Epidermal melanocyte (primary cell): ENCODE data around the gene MUC2.

Experiments used
- DNase-seq: peaks from one replicate; pipeline ENCODE4 v3.0.0; 2011; ENCODE audit warnings: low spot score; ENCODE audit not compliant: insufficient read length

Gene MUC2

GRCh38 chr11:1050581-1051355 lies 23.9 kb upstream of the MUC2 start:
- peak; percentile 78 for DNase-seq

GRCh38 chr11:1051356-1052132 lies 23.1 kb upstream of the MUC2 start:
- DNase-seq = no peak

DNA sequence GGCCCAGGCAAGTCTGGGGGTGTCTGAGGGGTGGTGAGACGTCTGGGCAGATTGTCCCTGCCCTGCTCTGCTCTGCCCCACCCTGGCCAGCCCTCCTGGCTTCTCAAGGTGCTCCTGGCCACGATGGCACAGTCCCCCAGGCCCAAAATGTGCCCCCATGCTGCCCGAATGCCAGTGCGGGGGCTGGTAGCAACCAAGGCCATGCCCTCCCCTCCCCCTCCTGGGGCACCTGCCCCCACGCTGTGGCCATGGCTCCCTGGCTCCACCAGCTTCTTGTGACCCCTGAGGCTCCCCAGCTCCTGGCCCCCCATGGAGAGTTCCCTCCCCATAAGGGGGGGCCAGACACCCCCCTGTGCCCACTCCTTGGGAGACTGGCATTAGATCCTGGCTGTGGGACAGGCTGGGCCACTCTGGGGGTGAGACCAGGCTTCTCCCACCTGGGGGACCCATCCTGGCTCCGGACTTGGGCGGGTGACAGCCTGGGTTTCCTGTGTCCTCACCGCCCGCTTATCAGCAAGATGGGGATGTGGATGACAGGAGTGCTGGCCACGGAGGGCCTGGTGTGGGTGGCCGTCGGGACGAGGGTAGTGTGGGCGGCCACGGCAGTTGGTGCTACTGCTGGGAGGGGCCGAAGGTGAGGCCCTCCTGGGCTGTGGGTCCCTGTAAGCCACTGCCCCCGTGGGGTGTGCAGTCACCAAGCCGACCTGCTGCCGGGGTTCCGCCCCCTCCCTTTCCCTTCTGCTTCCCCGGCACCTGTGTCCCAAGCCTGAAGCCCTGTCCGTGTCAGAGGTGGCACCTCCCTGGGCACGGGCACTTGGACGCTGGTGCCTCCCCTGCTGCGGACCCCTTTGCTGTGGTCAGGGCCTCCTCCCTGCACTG lies 22.3 kb upstream of the MUC2 start:
- DNase-seq = no peak

GRCh38 chr11:1053121-1053901 lies 21.4 kb upstream of the MUC2 start:
- no peak for DNase-seq

DNA sequence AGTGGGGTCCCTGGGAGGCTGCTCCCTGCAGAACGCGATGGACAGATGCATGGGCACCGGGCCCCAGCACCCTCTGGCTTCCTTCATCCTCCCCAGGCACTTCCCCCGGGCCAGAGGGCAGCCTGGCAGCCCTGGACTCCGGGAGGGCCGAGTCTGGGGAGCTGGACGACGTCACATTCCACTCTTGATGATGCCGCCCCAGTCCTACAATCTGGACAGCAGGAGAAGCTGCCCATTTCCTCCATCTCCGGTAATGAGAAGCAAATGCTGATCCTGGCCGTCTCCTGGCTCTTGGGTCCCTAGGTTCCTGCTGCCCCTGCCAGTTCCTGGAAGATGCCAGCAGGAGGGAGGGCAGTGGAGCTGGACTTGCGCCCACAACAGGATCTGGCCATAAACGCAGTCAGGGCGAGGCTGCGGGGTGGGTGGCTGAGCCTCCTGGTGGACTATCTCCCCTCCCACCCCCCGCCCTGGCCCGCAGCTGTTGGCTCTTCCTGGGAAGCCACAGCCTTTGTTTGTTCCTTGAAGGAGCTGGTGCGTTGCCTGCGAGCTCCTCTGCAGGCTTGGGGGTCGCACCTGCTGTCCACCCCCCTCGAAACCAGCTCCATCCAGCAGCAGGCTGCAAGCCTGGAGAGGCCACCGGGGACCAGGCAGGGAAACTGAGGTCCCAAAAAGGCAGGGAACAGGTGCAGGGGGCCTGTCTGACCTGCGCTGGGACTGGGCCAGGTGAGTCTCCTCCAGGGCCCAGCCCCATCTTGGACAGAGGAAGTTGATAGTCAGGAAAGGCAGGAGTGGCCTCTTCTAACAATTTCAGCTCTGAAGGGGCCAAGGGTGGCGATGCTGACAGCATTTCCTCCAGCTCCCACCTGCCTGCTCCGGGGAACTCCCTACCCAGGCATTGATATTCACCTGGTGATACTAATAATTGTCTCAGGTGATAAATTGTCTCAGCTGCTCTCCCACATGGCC lies 20.2 kb upstream of the MUC2 start:
- no peak for DNase-seq

- no peak for DNase-seq
These were observed 19.5 kb upstream of the MUC2 start for GRCh38 chr11:1055109-1055703.

DNA sequence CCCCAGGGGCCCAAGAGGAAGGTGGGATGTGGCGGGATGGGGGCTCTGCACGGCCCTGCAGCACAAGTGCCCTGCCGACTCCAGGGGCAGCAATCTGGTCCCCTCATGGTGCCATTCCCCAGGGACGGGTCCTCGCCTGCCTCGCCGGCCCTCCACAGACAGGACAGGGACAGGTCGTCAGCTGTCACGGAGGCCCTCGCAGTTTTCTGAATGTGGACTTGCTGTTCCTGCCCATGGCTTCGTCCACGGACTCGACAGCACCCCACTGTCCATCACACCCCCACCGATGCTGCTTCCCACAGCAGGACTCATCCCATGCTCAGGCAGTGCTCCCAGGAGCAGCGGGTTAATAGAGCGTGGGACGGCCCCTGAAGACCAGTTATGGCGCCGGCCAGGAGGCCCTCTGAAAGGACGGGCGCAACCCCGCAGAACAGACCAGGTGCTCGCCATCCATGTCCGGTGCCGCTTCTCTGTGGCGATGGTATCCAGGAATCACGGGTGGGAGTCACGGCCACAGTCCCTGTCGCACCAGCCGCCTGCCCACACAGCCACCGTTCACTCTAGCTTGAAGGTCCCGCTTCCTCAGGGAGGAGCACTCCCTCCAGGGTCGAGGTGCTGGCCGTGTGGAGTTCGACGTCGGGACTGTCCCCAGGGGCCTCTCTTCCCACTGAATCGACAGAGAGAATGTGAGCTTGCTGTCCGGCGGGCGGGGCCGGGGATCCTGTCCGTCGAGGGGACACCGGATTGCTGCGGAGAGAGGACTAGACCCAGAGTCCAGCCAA lies 18.5 kb upstream of the MUC2 start:
- no peak for DNase-seq

DNA sequence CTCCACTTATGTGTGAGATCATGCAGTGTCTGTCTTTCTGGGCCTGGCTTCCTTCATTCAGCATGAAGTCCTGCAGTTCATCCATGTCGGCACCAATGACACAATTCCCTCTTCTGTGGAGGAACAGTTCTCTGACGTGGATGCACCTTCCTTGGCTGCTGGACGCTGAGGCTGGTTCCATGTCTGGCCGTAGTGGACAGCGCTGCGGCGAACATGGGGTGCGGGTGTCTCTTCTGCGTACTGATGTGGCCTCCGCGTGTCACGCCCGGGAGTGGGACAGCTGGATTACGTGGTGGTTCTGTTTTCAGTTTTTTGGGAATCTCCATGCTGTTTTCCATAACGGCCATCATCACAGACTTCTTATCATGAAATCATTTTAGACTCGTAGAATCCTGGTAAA lies 16.9 kb upstream of the MUC2 start:
- DNase-seq = no peak

DNA sequence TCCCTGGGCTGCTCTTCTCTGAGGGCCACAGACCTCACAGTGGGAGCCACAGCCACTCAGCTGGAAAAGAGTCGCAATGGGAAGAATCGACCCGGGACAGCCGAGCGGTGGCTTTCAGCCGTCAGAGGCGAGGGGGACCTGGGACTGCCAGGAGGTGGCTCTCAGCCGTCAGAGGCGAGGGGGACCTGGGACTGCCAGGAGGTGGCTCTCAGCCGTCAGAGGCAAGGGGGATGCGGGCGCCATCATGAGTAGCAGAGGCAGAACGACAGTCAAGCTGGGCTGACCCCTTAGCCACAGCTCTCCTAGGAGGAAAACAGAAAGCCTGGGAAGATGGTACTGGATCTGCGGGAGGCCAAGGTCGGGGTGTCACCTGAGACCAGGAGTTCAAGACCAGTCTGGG lies 14.9 kb upstream of the MUC2 start:
- DNase-seq = no peak

GRCh38 chr11:1060410-1060809 lies 14.3 kb upstream of the MUC2 start:
- DNase-seq = no peak

DNA sequence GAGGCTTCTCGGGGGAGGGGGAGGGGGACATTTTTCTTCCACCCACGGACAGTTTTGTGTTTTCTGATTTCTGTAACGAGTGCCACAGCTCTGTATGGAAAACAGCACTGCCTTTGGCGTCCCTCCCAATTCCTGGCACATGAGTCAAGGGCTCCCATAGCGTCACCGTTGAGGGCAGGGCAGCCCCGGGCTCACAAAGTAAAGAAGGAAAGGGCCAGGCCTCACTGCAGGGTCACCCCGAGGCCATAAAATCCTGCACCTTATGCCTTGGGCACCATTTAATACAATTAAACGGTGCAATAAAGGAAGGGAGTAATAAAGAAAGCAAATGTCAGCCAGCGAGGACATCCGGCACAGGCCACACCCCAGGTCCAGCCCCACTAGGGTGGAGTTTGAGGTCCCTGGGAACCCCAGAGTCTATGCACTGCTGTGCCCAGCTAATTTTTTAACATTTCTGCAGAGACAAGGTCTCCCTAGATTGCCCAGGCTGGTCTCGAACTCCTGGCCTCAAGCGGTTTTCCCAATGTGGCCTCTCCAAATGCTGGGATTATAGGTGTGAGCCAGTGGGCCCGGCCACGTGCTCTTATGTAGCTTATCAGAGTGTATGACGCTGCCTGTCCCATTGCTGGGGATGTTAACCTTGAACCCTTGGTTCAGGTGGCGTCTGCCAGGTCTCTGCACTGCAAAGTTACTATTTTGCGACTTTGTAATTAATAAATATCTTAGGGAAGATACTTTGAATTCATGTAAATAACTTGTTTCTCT lies 13.6 kb upstream of the MUC2 start:
- no peak for DNase-seq

DNA sequence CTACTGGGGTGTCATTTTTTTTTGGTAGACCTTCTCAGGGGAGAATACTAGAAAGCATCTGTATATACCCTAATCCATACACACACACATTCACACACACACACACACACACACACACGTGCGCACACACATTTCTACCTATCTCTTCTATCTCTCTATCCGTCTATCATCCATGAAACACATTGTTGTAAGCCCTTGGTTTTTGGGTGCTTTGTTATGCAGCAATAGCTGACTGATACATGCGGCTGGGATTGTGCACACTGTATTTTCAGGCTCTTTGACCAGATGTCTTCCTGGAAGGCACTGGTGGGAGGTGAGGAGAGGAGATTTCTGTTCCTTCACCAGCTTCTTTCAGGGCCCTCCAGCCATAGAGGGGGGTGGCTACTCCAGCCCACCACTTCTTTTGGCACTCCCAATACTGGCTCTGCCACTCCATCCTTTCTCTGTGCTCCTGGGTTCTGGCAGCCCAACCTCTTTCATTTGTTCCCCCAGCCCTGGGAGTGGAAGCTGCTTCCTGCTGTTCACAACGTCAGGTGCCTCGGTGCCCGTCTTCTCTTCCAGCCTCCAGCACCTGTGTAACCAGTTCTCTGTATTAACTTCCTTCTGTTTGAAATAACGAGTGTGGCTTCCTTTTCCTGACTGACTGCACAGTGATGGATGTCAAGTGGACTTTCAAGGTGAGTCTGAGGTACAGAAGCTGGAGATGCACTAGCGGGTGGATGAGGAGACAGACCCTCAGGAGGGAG lies 12.4 kb upstream of the MUC2 start:
- no peak for DNase-seq

GRCh38 chr11:1064167-1064566 lies 10.5 kb upstream of the MUC2 start:
- no peak for DNase-seq

DNA sequence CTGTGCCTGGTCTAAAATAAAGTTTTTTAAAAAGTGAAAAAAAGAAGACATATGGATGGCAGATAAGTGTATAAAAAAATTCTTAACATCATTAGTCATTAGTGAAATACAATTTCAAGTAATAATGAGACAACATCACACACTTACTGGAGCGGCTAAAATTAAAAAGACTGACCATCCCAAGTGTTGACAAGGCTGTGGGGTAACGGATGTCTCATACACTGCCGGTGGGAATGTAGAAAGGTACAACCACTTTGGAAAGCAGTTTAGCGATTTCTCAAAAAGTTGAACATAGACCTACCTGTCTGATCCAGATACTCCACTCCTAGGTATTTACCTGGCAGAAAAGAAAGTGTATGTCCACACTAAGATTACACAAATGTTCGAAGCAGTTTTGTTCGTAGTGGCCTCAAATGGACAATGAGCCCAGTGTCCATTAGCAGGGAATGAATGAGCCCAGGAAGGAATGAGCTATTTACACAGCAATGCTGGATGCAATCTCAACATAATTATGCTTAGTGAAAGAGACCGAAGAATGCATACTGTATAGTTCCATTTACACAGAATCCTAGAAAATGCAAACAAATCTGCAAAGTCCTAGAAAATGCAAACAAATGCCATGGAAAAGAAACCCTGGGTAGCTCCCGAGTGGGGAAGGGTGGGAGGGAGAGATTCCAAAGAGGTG lies 6.7 kb upstream of the MUC2 start:
- no peak for DNase-seq

DNA sequence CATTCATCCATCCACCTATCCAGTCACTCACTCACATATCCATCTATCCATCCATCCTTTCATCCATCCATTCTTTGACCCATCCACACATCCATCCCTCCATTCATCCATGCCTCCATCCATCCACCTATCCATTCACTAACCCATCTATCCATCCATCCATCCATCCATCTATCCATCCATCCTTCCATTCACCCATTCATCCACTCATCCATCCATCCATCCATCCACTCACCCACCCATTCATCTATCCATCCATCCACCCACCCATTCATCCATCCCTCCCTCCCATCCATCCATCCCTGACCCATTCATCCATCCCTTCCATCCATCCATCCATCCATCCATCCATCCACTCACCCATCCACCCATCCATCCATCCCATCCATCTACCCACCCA lies 4.9 kb upstream of the MUC2 start:
- no peak for DNase-seq

- no peak for DNase-seq
These were observed 3.8 kb upstream of the MUC2 start for GRCh38 chr11:1070594-1071462.
